GM12892 (cell line): ENCODE results near the gene CCDC60.

Experiments
- POLR2A ChIP-seq: IDR thresholded peaks from 2 replicates; pipeline ENCODE4 v1.6.1; 2011; ENCODE audit warnings: low read depth, low read length, control low read depth
- POLR2AphosphoS5 ChIP-seq: IDR thresholded peaks from 2 replicates; pipeline ENCODE4 v1.6.1; 2011; ENCODE audit warnings: low read depth, low read length, control low read depth
- TAF1 ChIP-seq: IDR thresholded peaks from 2 replicates; pipeline ENCODE4 v1.6.1; 2011; ENCODE audit warnings: low read depth, mild to moderate bottlenecking, control low read depth, low read length, borderline replicate concordance

DNA sequence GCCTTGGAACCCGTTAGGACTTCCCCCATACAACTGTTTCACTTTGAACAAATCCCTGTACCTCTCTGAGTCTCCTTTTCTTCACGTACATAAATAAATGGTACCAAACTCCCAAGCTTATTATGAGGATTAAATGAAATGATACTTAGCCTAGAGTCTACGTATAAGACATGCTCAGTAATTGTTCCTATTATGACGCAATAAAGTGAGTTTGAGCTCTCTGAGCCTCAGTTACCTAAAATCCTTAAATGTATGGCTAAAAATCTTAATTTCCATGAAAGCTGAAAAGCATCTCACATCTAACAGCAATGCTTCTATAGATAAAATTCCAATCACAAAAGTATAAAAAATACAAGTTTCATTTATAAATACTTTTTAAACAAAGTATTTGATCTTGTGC is 141.1 kb downstream of the CCDC60 start:
- TF ChIP-seq POLR2A = no peak
- TF ChIP-seq TAF1 = no peak
- TF ChIP-seq POLR2AphosphoS5 = no peak
